NOMO-1 (cell line): ENCODE measurements around the gene KCNQ5.
A peak's percentile ranks its signal among the peaks of the same experiment; 100 is the strongest.
"Not testable (repeated sequence)": the region's sequence is repeated elsewhere in the genome, so short reads cannot be mapped to it uniquely, and the experiment has no call there.

Experiments
- DNase-seq, 2 experiments: peaks; one replicate each; lab custom pipeline; 2025; ENCODE audit not compliant: unreplicated experiment in 2 of 2; lab: John Stamatoyannopoulos, UW

The KCNQ5 gene

GRCh38 chr6:73152966-73153757 lies 531.3 kb downstream of the KCNQ5 start:
- no peak for DNase-seq

- DNase-seq = no peak
These were observed 535.2 kb downstream of the KCNQ5 start for GRCh38 chr6:73156793-73157767.

- DNase-seq = no peak
These were observed 536.0 kb downstream of the KCNQ5 start for GRCh38 chr6:73157870-73158269.

DNA sequence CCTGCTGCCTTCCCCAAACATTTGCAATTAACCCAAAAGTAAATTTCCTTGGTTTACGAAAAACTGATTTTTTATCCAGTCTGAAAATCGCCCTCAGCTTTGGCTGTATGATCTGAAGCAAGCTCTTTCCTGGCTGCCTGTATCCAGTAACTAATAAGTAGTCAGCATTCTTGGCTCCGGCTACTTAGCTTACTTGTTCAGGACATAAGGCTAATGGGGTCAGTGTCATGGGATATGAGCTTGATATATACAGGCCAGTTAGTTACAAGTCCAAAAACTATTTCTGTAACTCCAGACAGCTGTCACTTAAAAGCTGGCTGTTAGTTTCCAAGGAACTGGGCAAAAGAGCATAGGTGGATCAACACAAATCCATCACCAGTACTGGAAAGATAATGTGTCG lies 547.2 kb downstream of the KCNQ5 start:
- DNase-seq = no peak

GRCh38 chr6:73169633-73170032 lies 547.8 kb downstream of the KCNQ5 start:
- DNase-seq = no peak

DNA sequence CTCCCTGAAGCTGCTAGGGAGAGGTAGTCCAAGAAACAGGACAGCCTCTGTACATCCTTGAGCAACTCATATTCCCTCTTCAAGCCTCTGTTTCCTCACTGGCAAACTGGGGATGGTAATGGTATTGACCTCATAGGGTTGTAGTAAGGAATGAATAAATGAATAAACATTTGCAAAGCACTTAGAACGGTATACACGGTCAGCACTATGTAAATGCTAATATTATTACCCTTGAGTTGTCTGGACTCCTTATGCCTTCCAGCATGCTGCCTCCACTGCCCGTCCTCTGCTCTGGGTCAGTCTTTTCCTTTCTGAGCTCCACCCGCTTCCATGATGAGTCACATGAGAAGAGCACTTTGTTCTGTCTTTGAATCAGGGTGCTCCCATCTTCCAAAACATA lies 552.8 kb downstream of the KCNQ5 start:
- no peak for DNase-seq

GRCh38 chr6:73176057-73176456 lies 554.2 kb downstream of the KCNQ5 start:
- DNase-seq = no peak

GRCh38 chr6:73177221-73177944 lies 555.5 kb downstream of the KCNQ5 start:
- no peak for DNase-seq

DNA sequence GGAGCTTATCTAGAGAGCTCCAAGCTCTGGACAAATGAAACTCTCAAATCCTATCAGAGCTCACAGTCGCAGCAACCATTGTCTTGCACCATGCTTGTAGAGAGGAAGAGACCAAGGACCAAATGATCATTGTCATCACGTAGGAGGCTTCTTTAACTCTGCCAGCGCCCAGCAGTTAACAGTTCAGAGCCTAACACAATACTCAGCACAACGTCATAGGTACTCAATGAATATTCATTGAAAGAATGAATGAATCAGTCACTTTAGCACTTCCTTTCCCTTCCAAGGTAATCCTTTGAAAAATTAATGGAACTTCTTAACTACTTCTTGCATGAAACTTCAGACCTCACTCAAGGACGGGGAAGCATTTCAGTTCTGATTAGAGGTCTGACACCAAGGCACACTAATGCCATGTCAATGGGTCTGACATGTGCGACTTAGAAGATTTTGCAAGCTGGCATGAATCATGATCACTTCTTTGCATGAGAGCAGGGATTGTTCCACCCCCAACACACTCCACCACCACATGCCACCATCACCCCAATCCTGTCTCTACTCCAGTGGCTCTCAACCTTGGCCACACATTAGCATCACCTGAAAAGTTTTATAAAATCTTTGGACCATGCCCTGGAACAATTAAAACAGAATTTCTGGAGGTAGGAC lies 558.3 kb downstream of the KCNQ5 start:
- DNase-seq = no peak

- peak; percentile 65 to 80 for DNase-seq
These were observed 559.1 kb downstream of the KCNQ5 start for GRCh38 chr6:73180763-73181619.

DNA sequence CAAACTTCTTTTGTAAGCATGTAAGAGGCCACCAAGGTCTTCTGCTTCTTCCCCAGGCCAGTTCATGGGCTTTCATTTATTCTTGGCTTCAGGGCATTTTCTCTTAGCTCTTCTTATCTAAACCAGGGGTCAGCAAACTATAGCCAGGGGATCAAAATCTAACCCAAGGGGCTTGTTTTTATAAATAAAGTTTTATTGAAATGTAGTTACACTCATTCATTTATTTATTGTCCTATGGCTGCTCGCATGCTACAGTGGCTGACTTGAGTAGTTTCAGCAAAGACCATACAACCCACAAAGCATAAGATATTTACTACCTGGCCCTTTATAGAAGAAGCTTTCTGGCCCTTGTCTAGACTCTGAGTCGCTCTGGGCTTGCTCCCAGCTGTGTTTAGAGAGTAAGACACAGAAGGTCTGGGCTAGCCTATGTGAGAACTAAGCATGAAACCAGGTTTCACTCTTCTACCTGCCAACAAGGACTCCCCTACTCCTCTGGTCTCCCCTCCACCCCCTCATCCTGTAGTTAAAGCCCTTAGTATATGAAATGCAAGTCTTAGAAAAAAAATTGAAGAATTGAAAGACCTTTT lies 560.2 kb downstream of the KCNQ5 start:
- no peak for DNase-seq

GRCh38 chr6:73193302-73193701 lies 571.4 kb downstream of the KCNQ5 start:
- not testable (repeated sequence) for DNase-seq

- no peak for DNase-seq
These were observed 572.9 kb downstream of the KCNQ5 start for GRCh38 chr6:73194744-73195143.

GRCh38 chr6:73200247-73200646 lies 578.4 kb downstream of the KCNQ5 start:
- DNase-seq = no peak

DNA sequence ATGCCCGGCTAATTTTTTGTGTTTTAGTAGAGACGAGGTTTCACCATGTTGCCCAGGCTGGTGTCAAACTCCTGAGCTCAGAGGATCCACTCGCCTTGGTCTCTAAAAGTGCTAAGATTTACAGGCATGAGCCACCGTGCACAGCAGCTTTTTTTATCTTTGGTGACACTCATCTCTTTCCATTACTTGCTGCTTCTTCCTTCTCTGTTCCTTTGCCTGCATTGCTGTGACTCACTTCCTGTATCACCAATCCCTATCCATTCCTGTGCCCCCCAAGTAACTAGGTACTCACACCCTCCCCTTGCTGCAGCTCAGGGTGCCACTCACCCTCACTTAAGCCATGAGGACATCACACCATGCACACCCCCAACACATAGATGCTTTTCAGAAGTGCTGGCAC lies 578.9 kb downstream of the KCNQ5 start:
- DNase-seq = no peak

DNA sequence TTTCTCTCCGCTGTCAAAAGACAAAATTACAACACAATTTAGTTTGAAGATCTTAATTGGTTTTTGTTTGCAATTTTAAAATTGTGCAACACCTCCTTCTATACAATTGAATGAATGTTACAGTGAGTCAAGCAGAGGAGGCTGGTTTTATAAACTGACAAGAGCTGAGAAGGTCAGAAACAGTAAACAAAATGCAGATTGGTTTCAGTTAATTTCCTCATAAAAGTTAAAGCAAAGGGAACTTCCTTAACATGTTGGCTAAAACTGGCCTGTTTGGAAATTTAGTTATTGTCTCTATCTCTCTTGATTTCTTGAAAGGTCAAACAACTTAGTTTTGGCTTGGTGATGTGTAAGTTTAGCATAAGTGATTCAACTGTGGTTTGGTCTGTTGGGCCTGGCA lies 581.2 kb downstream of the KCNQ5 start:
- peak in 1 of 2 experiments; percentile 29 for DNase-seq

DNA sequence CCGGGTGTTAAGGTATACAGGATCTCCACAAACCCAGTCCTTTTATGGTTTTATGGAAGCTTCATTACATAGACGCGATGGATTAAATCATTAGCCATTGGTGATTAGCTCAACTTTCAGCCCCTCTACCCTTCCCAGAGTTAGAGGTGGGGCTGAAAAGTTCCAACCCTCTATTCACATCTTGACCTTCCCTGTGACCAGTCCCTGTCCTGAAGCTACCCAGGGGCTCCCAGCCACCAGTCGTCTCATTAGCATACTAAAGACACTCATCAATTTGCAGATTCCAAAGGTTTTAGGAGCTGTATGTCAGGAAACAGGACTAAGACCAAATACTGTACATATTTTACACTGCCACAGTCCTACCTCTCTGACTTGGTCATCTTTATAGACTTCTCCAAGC lies 582.4 kb downstream of the KCNQ5 start:
- DNase-seq = no peak

- DNase-seq = no peak
These were observed 585.5 kb downstream of the KCNQ5 start for GRCh38 chr6:73207221-73207837.

DNA sequence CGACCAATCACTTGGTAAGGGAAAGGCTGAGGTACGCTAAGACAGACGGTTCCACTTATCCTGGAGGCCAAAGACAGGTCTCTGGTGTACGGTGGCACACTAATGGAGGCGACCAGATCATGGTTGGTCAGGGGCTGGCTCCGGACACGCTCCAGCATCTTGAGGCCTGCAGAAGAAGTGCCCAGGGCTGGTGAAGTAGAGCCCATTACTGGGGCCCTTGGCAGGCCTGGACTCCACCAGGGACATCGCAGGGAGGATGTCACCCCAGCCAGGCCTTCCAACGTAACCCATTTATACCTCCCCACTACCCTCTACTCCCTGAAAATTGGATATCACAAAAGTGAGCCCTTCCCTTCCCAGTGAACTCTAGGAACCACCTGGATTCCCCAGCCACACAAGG lies 587.3 kb downstream of the KCNQ5 start:
- DNase-seq = no peak
